GM18873 (cell line): ENCODE data around the gene DOK7.

Experiments
- ATAC-seq: cut with Tn5 transposase; IDR thresholded peaks from one replicate; pipeline ENCODE4 v1.9.1; 2021; ENCODE audit warnings: mild to moderate bottlenecking, moderate library complexity, moderate number of reproducible peaks; ENCODE audit not compliant: unreplicated experiment, low FRiP score

Gene DOK7

GRCh38 chr4:3426465-3427133 is 36.5 kb upstream of the DOK7 start:
- no peak for ATAC-seq

DNA sequence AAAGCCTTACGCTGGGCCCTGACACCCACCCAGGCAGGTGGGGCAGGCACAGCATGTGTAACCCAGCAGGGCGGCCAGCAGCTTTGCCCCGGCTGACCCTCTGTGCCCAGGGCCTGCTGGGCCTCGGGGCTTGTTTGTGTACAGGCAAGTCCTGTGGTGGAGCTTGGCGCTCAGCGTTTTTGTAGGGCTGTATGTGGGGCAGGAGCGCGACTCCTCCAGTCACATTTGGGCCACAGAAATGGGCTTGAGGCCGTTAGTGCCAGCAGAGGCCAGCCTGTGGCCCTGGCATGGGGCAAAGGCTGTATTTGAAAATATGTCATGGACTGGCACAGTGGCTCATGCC is 36.0 kb upstream of the DOK7 start:
- no peak for ATAC-seq

- ATAC-seq: no peak
Measured at GRCh38 chr4:3427706-3428446, 35.2 kb upstream of the DOK7 start.

DNA sequence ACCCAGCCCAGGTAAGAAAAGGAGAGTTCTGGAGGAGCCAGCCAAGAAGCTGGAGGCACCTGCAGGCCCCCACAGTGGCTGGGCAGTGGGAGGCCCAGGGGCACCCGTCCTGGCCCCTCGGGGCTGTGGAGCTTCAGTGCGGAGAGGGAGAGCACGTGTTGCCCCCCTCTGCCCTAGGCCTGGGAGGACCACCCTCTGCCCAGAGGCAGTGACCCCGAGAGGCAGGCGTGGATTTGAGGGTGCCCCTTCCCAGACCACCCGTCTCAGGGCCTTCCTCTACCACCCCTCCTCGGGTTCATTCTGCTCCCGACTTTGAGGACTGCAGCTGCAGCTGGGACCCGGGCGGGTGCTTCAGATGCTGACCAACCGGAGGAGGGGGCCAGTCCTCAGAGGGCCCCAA is 33.5 kb upstream of the DOK7 start:
- no peak for ATAC-seq

DNA sequence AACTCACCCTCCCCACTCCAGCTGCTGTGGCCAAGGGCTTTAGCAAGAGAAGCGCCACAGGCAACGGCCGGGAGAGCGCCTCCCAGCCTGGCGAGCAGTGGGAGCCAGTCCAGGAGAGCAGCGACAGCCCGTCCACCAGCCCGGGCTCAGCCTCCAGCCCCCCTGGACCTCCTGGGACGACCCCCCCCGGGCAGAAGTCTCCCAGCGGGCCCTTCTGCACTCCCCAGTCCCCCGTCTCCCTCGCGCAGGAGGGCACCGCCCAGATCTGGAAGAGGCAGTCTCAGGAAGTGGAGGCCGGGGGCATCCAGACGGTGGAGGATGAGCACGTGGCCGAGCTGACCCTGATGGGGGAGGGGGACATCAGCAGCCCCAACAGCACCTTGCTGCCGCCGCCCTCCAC is 32.6 kb upstream of the DOK7 start:
- ATAC-seq: no peak

DNA sequence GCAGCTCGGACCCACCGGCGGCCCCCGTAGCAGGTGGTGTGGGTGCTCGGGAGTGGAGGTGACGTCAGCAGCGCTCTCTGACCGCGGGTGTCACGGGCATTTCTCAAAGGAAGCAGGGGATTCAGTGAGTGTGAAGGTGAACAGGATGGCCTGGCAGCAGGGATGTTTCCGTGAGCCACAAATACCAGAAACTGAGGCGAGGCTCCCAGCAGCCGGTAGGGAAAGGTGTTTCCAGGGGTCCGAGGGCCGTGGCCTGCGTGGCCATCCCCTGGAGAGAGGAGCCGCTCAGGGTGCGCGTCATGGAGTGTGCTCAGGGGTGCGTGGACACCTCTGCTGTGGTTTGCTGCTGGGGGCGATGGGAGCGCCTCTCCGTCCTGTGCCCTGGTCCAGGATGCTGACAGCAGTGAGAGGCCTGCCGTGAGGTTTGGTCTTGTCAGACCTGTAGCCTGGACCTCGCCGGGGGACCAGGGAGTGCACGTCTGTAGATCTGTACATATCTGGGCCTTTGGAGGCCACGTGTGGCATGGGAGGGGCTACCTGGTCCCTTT is 31.6 kb upstream of the DOK7 start:
- no peak for ATAC-seq

- no peak for ATAC-seq
Measured at GRCh38 chr4:3432381-3432790, 30.7 kb upstream of the DOK7 start.

GRCh38 chr4:3433138-3433869 is 29.8 kb upstream of the DOK7 start:
- no peak for ATAC-seq

DNA sequence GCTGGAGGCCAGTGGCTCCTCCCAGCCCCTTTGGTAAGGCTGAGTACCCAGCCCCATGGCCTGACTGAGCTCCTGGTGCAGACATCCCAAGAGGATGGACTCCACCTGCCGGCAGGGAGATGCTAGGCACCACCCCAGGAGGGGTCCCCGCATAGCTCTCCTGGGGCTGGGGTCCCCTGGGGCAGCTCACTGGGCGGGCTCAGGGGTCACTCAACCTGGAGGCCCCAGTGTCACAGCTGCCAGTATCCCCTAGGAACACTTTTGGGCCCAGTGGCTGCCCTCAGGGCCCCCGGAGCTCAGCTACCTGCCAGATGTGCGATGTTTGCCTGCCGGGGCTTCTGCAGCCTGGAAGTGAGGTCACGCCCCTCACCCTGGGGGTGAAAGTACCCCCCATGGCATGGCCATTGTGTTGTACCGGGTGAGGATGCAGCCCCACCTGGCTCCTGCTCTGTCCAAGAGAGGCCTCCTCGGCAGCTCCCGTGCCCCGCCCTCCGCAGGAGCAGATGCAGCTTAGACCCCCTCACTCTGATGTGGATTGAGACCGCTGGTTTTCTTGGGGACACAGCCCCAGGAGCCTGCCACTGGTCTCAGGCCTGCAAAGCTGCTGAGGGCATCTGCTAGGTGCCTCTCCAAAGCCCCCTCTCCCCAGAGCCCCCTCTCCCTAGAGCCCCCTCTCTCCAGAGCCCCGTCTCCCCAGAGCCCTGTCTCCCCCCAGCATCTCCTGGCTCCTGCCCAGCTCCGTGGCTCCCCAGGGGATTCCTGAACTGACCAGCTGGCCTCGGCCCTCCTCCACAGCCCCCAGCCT is 28.0 kb upstream of the DOK7 start:
- ATAC-seq: no peak

DNA sequence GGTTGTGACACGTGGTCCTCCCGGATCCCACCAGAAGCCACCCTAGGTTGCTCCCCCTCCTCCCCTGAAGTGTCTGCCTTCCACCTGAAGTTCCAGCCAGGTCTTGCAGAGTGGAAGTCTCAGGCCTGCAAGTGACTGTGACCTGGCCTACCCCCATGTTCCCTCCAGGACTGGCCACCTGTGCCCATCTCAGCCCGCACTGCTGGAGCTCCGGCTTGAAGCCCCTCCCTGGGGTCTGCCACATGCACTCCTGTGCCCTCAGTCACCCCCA is 27.5 kb upstream of the DOK7 start:
- ATAC-seq: no peak

DNA sequence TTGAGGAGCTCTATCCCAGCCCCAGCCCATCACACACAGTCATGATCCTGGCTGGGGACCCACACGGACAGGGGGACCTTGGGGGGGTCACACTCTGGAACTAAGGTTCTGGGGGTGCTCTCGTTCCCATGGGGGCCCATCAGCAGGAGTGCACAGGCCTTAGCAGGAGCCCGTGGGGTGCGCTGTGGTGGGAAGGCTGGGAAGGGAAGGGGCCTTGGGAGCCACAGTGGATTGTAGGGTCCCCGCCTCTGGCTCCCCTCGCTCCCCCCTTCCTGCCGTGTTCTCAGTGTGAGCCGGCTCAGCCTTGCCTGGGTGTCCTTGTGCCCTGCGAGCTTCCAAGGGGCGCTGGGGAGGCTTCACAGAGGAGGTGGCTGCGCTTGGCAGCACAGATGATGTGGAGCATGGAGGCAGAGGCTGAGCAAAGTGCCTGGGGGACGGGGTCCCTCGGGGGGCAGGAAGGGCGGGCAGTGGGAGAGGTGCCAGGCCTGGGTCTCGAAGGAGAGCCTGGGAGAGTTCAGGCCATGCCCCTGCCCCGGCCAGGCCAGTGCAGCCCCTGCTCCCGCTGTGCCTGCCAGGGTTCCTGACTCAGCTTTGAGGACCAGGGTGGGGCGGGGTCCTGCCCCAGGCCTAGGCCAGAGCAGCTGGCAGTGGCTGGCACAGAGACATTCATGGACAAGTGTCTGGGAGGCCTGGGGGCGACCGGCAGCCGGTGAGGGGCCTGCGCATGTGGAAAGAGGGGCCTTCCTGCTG is 26.9 kb upstream of the DOK7 start:
- ATAC-seq: no peak

- ATAC-seq: no peak
Measured at GRCh38 chr4:3436798-3437581, 26.1 kb upstream of the DOK7 start.

DNA sequence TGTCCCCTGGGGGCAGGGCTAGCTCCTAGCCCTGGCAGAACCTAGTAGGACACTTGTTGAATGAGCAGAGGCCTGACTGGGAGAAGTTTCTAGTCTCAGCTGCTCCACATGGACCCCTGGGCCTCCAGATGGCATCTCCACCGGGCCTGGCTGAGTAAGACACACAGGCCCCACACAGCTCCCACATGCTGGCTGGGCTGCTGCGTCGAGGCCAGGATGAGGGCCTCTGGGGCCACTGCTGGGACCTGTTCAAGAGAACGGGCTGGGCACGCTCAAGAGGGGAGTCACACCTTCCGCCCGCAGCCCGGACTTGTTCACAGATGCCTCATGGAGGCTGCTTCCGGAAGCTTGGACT is 25.5 kb upstream of the DOK7 start:
- ATAC-seq: no peak

DNA sequence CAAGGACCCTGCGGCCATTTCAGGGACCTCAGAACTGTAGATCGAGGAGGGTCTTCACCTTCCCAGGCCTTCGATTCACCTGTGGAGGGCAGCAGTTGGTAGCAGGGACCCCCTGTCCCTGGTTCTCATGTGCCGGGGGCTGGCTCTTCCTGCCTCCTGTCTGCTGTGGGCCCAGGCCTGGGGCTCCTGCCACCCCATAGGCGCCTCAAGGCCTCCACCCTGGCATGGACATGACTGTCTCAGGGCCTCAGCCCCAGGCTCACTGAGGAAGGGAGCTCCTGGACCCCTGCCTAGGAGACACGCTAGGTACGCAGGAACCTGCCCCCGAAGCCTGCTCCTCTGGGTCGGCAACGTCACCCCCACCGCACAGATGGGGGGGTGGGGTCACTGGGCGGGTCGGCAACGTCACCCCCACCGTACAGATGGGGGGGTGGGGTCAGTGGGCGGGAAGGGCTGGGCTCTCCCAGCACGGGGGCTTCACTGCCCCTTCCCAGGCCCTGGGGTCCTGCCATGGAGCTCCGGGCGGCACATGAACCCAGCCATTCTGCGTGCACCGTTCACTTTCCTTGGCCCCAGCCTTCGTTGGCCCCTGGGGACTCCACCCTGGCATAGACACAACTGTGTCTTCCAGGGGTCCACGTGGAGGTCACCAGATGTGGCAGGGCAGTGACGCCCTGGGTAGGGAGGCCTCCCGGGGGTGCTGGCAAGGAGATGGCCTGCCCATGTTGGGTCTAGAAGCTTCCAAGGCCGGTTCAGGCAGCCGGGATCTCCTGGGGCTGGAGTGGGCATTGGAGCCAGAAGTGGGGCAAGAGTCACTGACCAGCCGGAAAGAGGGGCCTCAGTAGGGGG is 24.9 kb upstream of the DOK7 start:
- ATAC-seq: no peak

GRCh38 chr4:3438847-3439180 is 24.3 kb upstream of the DOK7 start:
- ATAC-seq: no peak

GRCh38 chr4:3439391-3439790 is 23.7 kb upstream of the DOK7 start:
- no peak for ATAC-seq

GRCh38 chr4:3440011-3440410 is 23.1 kb upstream of the DOK7 start:
- ATAC-seq: no peak

- ATAC-seq: no peak
Measured at GRCh38 chr4:3440979-3441500, 22.1 kb upstream of the DOK7 start.
